GM12874 (cell line): Measurements from ENCODE around the gene ANXA8.

Experiments used
- TF ChIP-seq, protein P1 (sequence below): IDR thresholded peaks from 2 replicates; pipeline ENCODE4 v1.5.1; 2011; ENCODE audit warnings: low read depth, mild to moderate bottlenecking, control low read depth, low read length, moderate library complexity; ENCODE audit not compliant: insufficient read depth

Gene ANXA8

GRCh38 chr10:47418321-47418720 is 65.6 kb downstream of the ANXA8 start:
- TF ChIP-seq, protein P1, sequence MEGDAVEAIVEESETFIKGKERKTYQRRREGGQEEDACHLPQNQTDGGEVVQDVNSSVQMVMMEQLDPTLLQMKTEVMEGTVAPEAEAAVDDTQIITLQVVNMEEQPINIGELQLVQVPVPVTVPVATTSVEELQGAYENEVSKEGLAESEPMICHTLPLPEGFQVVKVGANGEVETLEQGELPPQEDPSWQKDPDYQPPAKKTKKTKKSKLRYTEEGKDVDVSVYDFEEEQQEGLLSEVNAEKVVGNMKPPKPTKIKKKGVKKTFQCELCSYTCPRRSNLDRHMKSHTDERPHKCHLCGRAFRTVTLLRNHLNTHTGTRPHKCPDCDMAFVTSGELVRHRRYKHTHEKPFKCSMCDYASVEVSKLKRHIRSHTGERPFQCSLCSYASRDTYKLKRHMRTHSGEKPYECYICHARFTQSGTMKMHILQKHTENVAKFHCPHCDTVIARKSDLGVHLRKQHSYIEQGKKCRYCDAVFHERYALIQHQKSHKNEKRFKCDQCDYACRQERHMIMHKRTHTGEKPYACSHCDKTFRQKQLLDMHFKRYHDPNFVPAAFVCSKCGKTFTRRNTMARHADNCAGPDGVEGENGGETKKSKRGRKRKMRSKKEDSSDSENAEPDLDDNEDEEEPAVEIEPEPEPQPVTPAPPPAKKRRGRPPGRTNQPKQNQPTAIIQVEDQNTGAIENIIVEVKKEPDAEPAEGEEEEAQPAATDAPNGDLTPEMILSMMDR = no peak
